ENCODE results near the gene OSBPL10. TPM values are rescaled to one million over a fixed set of nuclear protein-coding genes. Genes with fewer than 3 reads are reported as not detected.

The OSBPL10 gene
- polyA plus RNA-seq, 3 donors: 20.7 to 23.5 (median 22.3) TPM

- DNase-seq: no peak
These were observed 20.1 kb downstream of the OSBPL10 start for GRCh38 chr3:31960793-31961431.

- no peak for DNase-seq
These were observed 20.9 kb downstream of the OSBPL10 start for GRCh38 chr3:31959951-31960792.

DNA sequence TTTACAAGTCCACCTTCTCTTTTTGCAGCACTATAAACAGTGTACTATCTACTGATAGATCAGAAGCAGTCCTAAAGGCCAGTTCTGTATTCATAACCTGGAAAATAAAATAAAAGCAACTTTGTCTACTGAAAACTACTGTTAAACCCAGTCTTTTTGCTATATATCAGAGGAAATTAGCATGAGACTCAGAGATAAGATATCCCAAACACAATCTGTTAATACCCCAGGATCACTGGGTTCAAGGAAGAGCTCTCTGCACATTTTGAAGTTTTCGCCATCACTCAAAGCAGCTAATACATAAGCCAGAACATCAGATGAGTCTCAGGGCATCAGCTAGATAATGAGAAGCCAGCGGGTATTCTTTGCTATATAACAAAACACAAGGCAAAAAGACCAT, 21.8 kb downstream of the OSBPL10 start:
- no peak for DNase-seq

DNA sequence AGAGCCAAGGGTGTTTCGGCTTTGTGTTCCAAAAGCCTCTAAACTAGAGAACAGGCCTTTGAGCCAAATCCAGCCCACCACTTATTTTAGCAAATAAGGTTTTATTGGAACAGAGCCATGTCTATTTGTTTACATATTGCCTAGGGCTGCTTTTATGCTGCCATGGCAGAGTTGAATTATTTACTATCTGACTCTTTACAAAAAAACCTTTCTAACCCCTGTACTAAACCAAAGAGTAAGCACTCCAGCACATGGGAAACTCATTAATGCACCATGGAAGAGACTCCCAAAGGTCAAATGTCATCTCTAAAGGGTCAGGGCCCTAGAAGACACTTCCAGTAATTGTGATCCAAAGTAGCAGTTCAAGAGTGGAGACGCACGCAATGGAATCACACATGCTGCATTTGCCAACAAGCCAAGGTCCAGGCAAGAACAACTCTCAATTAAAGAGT, 22.3 kb downstream of the OSBPL10 start:
- DNase-seq: no peak

DNA sequence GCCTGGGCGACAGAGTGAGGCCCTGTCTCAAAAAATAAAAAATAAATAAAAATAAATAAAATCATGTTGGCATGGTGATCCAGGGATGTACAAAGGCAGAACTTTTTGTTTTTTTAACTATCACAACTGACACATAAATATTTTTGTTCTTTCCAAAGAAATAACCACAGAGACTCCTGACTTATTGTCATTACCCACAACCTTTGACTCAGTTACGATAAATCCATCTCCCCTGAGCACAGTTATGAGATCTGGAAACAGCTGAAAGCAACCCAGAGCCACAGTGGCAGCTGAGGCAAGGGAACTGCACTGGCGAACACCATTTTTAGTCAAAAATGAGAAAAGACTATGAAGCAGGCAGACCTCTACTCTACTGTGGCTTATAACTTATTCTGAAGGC, 24.0 kb downstream of the OSBPL10 start:
- DNase-seq: no peak

DNA sequence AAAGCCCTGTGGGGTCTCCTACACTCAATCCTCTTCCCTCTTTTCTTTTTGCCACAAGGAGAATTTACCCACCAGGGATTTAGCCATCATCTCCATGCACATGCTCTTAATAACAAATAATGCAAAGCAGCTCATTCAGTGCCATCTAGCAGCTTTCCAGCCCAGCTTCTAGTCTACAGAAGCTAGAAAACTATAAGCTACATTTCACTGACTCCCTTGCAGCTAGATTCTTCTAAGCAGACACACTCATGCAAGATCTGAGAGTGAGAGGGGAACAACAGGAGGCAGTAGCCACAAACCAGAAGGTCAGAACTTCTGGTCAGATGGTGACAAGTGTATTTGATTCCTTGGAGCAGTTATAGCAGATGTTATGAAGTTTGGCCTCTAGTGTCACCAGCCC, 25.5 kb downstream of the OSBPL10 start:
- DNase-seq: no peak

DNA sequence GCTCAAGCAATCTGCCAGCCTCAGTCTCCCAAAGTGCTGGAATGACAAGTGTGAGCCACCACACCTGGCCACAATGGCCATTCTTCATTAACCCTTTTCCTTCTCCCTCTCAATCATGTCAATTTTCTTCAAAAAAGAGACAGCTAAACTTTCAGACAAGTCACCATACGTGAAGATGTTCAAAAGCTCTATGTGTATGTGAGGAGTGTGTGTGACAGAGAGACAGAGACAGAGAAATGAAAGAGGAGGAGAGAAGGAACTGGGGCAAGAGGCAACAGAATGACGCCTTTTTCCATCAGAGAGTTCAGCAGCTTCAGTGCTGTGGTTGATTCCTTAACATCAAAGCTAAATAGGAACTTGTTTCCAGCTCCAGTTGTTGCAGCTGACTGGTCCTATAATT, 27.4 kb downstream of the OSBPL10 start:
- DNase-seq: no peak

GRCh38 chr3:31953091-31953490, 28.0 kb downstream of the OSBPL10 start:
- no peak for DNase-seq

DNA sequence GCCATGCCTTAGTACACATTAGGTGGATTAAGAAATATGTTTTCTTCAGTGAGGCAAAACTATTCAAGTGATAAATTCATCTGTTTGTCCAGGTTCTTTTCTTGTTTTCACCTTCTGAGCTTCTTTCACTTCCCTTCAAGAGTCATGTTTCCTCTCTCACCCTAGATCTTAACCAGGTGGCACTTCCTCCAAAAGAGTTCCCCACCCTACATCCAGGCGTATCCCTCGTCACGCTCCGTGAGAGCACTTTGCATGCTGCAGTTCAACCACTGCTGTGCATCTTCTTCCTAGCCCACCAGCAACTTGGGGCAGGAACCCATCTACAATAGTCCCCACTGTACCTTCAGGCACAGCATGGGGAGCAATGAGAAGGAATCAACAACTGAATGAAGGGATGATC, 28.9 kb downstream of the OSBPL10 start:
- no peak for DNase-seq

- DNase-seq: no peak
These were observed 32.8 kb downstream of the OSBPL10 start for GRCh38 chr3:31948280-31948679.

DNA sequence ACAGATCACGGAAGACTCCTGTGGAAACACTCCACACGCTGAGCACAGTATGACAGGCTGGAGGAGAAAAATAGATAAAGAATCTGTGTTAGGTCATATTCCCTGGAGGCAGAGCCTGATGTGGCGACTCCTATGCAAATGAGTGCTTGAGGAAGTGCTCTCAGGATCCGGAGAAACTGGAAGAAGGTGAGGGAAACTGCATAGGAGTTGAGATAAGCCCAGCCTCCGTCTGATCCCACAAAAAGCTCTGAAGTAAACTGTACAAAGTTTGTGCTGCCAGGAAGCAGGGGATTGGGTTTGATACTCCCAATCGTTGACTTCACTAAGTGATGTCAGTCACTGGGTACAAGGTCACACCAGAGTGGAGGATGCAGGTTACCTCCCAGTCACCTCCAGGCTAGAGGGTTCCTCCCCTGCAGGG, 33.4 kb downstream of the OSBPL10 start:
- no peak for DNase-seq

DNA sequence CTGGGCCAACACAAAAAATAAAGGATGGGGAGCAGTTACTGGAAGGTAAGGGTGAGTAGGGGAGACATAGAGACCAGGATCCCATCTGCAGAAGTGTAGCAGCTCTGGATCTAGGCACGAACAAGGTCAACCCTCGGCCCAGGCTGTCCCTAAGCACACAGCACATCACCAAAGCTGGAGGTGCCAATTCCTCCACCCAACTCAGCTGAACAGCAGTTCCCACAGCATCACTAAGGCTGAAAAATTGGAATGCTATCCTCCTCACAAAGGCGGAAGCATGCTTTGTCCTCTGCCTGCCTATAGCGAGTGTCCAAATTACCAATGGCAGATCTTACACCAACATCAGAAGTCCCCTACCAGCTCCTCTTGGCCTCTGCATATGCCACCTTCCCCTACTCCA, 33.9 kb downstream of the OSBPL10 start:
- DNase-seq: no peak

DNA sequence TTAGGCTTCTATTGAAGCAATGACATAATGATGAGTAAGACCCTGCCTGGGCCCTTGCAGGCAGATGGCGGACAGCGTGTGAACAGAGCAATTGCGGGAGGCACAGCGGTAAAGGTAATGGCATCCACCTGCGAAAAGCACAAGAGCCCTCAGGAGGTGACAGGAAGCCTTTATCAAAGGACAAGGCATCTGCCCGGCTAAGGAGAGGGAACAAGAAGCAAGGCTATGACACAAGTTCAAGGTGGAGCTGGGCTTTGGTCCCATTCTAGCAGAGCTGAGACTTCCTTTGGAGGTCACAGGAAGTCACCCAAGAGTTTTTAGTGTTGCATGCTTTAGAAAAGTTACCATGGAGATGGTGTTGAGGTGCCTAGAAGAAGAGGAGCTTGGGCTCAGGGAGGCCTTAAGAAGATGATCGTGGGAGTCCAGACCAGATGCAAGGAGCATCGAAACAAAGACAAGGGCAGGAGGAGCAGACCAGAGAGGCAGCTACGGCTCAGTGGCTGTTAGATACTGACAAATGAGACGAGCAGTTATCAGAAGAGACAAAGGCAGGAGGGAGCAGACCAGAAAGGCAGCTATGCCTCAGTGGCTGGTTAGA, 34.5 kb downstream of the OSBPL10 start:
- no peak for DNase-seq

GRCh38 chr3:31945738-31946052, 35.4 kb downstream of the OSBPL10 start:
- no peak for DNase-seq

DNA sequence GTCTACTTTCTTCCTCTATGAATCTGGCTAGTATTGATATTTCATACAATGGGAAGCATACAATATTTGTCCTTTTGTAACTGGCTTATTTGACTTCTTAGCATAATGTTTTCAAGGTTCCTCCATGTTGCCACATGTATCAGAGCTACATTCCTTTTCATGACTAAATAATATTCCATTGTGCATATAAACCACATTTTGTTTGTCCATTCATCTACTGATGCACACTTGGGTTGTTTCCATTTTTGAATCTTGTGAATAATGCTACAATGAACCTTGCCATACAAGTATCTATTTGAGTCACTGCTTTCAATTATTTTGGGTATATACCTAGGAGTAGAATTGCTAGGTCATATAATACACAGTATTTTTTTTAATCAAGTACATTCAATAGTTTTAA, 38.0 kb downstream of the OSBPL10 start:
- no peak for DNase-seq

DNA sequence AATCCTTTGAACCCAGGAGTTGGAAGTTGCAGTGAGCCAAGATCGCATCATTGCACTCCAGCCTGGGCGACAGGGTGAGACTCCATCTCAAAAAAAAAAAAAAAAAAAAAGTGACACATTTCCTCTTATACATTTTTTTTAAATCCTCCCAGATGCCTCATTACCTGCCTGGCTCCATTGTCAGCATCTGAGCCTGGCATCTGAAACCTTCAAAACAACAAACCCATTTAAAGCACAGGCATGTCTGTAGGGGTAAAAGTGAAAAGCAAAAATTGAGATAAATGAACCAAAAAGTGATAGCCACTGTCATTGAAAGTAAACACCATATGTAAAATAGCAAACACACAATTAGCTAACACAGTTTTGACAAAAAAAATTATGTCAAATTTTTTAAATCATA, 38.6 kb downstream of the OSBPL10 start:
- DNase-seq: no peak

DNA sequence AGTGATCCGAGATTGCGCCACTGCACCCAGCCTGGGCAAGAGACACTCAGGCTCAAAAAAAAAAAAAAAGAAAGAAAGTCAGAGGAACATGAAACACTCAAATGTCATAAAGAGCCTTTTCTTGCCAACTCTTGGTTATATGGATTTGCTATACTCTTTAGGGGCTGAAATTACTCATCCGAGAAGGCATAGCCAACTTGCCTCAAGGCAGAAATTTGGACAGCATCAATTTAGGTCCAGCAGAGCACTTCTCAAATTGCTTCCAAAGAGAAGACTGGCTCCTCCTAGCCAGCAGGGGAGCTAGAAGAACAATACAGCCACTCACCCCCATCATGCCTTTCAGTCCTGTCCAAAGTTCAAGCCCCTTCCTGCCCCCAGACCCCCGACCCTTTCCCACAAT, 43.8 kb downstream of the OSBPL10 start:
- no peak for DNase-seq

DNA sequence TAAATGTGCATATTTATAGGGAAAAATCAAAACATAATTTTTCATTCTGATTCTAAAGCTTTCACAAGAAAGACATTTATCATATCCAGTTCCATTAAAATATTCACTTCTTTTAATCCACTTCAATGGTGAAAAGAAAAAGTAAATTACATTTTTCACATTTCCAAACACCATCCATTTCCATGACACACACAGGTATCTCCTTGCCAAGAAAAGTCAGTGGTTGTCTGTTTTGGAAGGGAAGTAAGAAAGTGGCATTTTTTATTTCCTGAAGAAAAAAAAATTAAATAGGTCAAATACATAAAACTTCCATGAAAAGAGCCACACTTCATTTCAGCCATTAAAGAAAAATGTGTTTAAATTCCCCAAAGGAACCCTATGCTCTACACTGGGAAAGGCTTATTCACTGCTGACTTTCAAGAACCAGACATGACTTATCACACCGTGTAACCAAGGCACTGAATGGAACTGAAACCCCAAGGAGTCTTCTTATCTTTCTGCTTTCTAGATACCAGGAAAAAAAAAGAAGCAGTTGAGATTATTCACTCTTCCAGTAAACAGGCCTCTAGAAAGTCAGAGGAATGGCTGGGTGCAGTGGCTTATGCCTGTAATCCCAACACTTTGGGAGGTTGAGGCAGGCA, 44.5 kb downstream of the OSBPL10 start:
- DNase-seq: no peak

DNA sequence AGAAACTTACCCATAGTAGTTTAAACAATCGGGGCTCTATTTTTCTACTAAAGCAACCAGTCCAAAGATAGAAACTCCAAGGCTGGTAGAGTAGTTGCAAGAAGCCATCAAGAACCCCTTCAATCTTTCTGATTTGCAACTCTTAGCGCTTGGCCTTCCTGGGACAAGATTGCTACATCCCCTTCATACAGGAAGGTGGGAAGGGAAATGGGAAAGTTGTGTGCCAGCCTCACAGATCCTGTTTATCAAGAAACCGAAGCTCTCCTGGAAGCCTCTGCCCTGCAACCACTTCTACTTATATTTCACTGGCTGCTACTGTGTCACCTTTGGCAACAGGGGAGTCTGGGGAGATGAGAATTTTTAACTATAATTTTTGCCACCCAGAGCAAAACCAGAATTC, 46.2 kb downstream of the OSBPL10 start:
- no peak for DNase-seq

GRCh38 chr3:31934018-31934417, 47.0 kb downstream of the OSBPL10 start:
- DNase-seq: peak; percentile 38

DNA sequence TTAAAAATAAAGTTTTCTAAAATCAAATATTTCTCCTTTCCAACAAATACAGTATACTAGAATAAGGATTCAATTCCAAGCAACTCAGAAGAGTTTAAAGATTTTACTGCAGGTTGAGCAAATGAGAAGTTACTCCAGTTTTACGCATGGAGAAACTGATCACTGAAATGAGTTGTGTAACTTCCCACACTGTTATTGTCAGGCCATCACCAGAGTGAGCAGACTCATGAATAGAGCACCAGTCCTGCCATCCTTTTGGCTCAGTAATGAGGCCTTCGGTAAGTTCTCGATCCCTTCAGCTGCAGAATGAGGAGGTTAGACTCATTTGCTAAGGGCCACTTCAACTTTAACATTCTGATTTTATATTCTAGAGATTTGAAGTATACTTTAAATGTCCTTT, 48.1 kb downstream of the OSBPL10 start:
- DNase-seq: no peak

DNA sequence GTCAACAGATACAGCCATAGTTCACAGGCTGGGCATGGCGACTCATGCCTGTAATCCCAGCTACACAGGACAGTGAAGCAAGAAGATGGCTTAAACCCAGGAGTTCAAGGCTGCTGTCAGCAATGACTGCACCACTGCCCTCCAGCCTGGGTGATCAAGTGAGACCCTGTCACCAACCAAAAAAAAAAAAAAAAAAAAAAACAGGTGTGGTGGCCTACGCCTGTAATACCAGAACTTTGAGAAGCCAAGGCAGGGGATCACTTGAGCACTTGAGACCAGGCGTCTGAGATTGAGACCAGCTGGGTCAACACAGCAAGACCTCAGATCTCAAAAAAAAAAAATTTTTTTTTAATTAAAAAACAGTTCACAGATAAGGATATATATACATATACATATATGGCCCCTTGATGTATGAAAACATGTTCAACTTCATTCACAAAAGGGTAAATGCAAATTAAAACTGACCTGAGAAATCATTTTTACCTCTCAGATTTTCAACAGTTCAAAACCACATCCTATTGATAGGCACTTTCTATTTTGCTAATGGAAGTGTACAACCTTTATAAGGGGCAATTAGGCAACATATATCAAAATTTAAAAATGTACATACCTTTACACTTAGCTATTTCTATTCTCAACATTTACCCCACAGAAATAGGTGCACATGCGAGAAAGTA, 51.1 kb downstream of the OSBPL10 start:
- no peak for DNase-seq
